Measurements from ENCODE around the gene GSTP1. TPM values are rescaled to one million over a fixed set of nuclear protein-coding genes. Genes with fewer than 3 reads are reported as not detected.

Gene GSTP1
- polyA plus RNA-seq, 1 of the 3 experiments (the other 2 are of a cell fraction) = 745 TPM

Small RNAs within 50 kb of the gene (small RNA-seq; reads per million reads assigned to genes)
- gene AP003385.3 = 0 reads per million in 7 experiments

Other genes starting within 250 kb of the GSTP1 start
- 80.4 and 89.4 TPM in 2 replicates for gene POLD4, start 230.3 kb upstream of the GSTP1 start, polyA plus RNA-seq (2012; rRNA removed)
- gene CLCF1, start 210.2 kb upstream of the GSTP1 start, polyA plus RNA-seq (2012; rRNA removed) = 27.0 and 27.7 TPM in 2 replicates
- 21.5 and 22.3 TPM in 2 replicates for gene RAD9A, start 191.8 kb upstream of the GSTP1 start, polyA plus RNA-seq (2012; rRNA removed)
- 210 and 261 TPM in 2 replicates for gene PPP1CA, start 182.0 kb upstream of the GSTP1 start, polyA plus RNA-seq (2012; rRNA removed)
- gene TBC1D10C, start 179.7 kb upstream of the GSTP1 start, polyA plus RNA-seq (2012; rRNA removed) = 0.05 TPM in 1 of 2 replicates, not detected in the other
- gene CARNS1, start 168.1 kb upstream of the GSTP1 start, polyA plus RNA-seq (2012; rRNA removed) = 0.15 and 0.23 TPM in 2 replicates
- 52.0 and 53.2 TPM in 2 replicates for gene RPS6KB2, start 155.3 kb upstream of the GSTP1 start, polyA plus RNA-seq (2012; rRNA removed)
- gene PTPRCAP, start 146.1 kb upstream of the GSTP1 start, polyA plus RNA-seq (2012; rRNA removed) = 1.3 and 1.4 TPM in 2 replicates
- gene CORO1B, start 140.3 kb upstream of the GSTP1 start, polyA plus RNA-seq (2012; rRNA removed) = 195 and 220 TPM in 2 replicates
- not detected in 2 replicates for gene GPR152, start 131.1 kb upstream of the GSTP1 start, polyA plus RNA-seq (2012; rRNA removed)
- not detected in 2 replicates for gene CABP4, start 128.5 kb upstream of the GSTP1 start, polyA plus RNA-seq (2012; rRNA removed)
- 132 and 135 TPM in 2 replicates for gene TMEM134, start 114.6 kb upstream of the GSTP1 start, polyA plus RNA-seq (2012; rRNA removed)
- 192 and 207 TPM in 2 replicates for gene AIP, start 100.8 kb upstream of the GSTP1 start, polyA plus RNA-seq (2012; rRNA removed)
- gene PITPNM1, start 78.4 kb upstream of the GSTP1 start, polyA plus RNA-seq (2012; rRNA removed) = 24.2 and 24.4 TPM in 2 replicates
- gene CDK2AP2, start 75.7 kb upstream of the GSTP1 start, polyA plus RNA-seq (2012; rRNA removed) = 32.8 and 47.9 TPM in 2 replicates
- not detected in 2 replicates for gene CABP2, start 60.4 kb upstream of the GSTP1 start, polyA plus RNA-seq (2012; rRNA removed)
- gene NDUFV1, start 23.1 kb downstream of the GSTP1 start, polyA plus RNA-seq (2012; rRNA removed) = 220 and 278 TPM in 2 replicates
- gene NUDT8, start 46.1 kb downstream of the GSTP1 start, polyA plus RNA-seq (2012; rRNA removed) = 2.2 and 2.7 TPM in 2 replicates
- not detected in 2 replicates for gene TBX10, start 56.0 kb downstream of the GSTP1 start, polyA plus RNA-seq (2012; rRNA removed)
- gene ACY3, start 66.9 kb downstream of the GSTP1 start, polyA plus RNA-seq (2012; rRNA removed) = not detected in 2 replicates
- not detected in 2 replicates for gene ALDH3B2, start 90.8 kb downstream of the GSTP1 start, polyA plus RNA-seq (2012; rRNA removed)